SKM-1 (cell line): ENCODE data around the gene AKIRIN2.
"Not testable (repeated sequence)": the region's sequence is repeated elsewhere in the genome, so short reads cannot be mapped to it uniquely, and the experiment has no call there.

Source experiments
- DNase-seq: peaks from one replicate; lab custom pipeline; 2025; ENCODE audit not compliant: unreplicated experiment; lab: John Stamatoyannopoulos, UW

AKIRIN2 gene

GRCh38 chr6:87718662-87719433 lies 16.8 kb upstream of the AKIRIN2 start:
- DNase-seq, result peak; percentile 74

- DNase-seq, result peak; percentile 35
These were observed 15.0 kb upstream of the AKIRIN2 start for GRCh38 chr6:87716928-87717614.

- no peak for DNase-seq
These were observed 12.2 kb upstream of the AKIRIN2 start for GRCh38 chr6:87714093-87714842.

- not testable (repeated sequence) for DNase-seq
These were observed 10.7 kb upstream of the AKIRIN2 start for GRCh38 chr6:87712713-87713112.

GRCh38 chr6:87710090-87710489 lies 8.1 kb upstream of the AKIRIN2 start:
- no peak for DNase-seq

- not testable (repeated sequence) for DNase-seq
These were observed 6.8 kb upstream of the AKIRIN2 start for GRCh38 chr6:87708581-87709427.

- DNase-seq, result no peak
These were observed 4.3 kb upstream of the AKIRIN2 start for GRCh38 chr6:87706187-87706966.

GRCh38 chr6:87705070-87705691 lies 3.1 kb upstream of the AKIRIN2 start:
- no peak for DNase-seq

GRCh38 chr6:87703039-87703438 lies 1.0 kb upstream of the AKIRIN2 start:
- not testable (repeated sequence) for DNase-seq

- peak; percentile 88 for DNase-seq
These were observed 534 bp upstream of the AKIRIN2 start for GRCh38 chr6:87702589-87702945.

GRCh38 chr6:87701344-87701675 lies 723 bp downstream of the AKIRIN2 start:
- DNase-seq, result no peak

GRCh38 chr6:87700397-87701343 lies 1.4 kb downstream of the AKIRIN2 start:
- no peak for DNase-seq

GRCh38 chr6:87699576-87699975 lies 2.5 kb downstream of the AKIRIN2 start:
- no peak for DNase-seq

- DNase-seq, result no peak
These were observed 3.5 kb downstream of the AKIRIN2 start for GRCh38 chr6:87698547-87699006.

GRCh38 chr6:87697581-87698546 lies 4.2 kb downstream of the AKIRIN2 start:
- DNase-seq, result no peak

- not testable (repeated sequence) for DNase-seq
These were observed 5.2 kb downstream of the AKIRIN2 start for GRCh38 chr6:87696817-87697216.

GRCh38 chr6:87692086-87692485 lies 9.9 kb downstream of the AKIRIN2 start:
- DNase-seq, result no peak
